ENCODE measurements around the gene IFITM1. TPM values are rescaled to one million over a fixed set of nuclear protein-coding genes. Genes with fewer than 3 reads are reported as not detected.
"Not testable (repeated sequence)": the region's sequence is repeated elsewhere in the genome, so short reads cannot be mapped to it uniquely, and the experiment has no call there.

Gene IFITM1
- total and polyA plus RNA-seq, 4 donors = 12.6 to 113 (median 66.7) TPM

GRCh38 chr11:330694-331357, 17.0 kb downstream of the IFITM1 start:
- Histone ChIP-seq H3K9ac (ENCODE audit: low read depth in 1 of 2, low read length in 2 of 2) (no peak overlapping the region), H3K36me3 (ENCODE audit: control insufficient read depth in 4 of 4, insufficient read depth in 3 of 4, low read depth in 1 of 4, low read length in 3 of 4) (no peaks in the 10 kb centered on the region), H3K4me1 (ENCODE audit: control insufficient read depth in 4 of 4, insufficient read depth in 4 of 4, low read length in 3 of 4) (peaks cover 0 to 14% (median 10%) of the 10 kb centered on the region in 4 donors), H3K27me3 (ENCODE audit: control insufficient read depth in 4 of 4, insufficient read depth in 4 of 4, low read length in 3 of 4) (no peaks in the 10 kb centered on the region), H3K4me3 (ENCODE audit: low read depth in 1 of 3, low read length in 3 of 3) (no peak overlapping the region), H3K27ac (ENCODE audit: low read depth in 1 of 2, low read length in 2 of 2) (no peak overlapping the region), H3K9me3 (ENCODE audit: control insufficient read depth in 4 of 4, low read length in 3 of 4) (no peaks in the 10 kb centered on the region)
- no peak for DNase-seq (ENCODE audit: low spot score)
- 86% methylated on average over 34 of the region's 34 CpGs for WGBS
- TF ChIP-seq FOXA1 (IDR thresholded peaks at IDR 0.05) (no peak), JUND (IDR thresholded peaks at IDR 0.05) (no peak), YY1 (IDR thresholded peaks at IDR 0.05) (no peak)

DNA sequence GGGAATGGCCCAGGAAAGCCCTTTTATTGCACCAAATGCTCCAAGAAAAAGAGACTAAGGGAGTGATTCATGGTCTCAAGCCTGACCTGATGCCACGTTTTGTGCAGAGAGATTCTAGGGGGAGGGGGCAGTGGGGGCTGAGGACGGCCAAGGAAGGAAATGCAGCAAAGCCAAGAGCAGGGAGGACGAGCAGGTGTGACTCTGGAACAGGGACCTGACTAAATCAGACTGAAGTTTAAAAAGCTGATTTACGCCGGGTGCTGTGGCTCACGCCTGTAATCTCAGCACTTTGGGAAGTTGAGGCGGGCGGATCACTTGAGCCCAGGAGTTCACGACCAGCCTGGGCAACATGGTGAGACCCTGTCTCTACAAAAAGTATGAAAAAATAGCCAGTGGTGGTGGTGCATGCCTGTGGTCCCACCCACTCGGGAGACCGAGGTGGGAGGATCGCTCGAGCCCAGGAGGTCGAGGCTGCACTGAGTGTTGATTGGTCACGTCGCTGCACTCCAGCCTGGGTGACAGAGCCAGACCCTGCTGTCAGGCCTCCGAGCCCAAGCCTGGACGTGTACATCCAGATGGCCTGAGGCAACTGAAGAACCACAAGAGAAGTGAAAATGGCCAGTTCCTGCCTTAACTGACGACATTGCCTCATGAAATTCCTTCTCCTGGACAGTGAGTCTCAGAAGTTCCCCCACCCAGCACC, 17.7 kb downstream of the IFITM1 start:
- WGBS = 93% methylated on average over 19 of the region's 19 CpGs
- no peaks in the 10 kb centered on the region for H3K36me3 ChIP-seq (ENCODE audit: control insufficient read depth in 4 of 4, insufficient read depth in 3 of 4, low read depth in 1 of 4, low read length in 3 of 4)

GRCh38 chr11:332651-333480, 19.0 kb downstream of the IFITM1 start:
- peaks cover 0 to 3% (median 1%) of the 10 kb centered on the region in 4 donors for H3K4me1 ChIP-seq (ENCODE audit: control insufficient read depth in 4 of 4, insufficient read depth in 4 of 4, low read length in 3 of 4)
- H3K27me3 ChIP-seq (ENCODE audit: control insufficient read depth in 4 of 4, insufficient read depth in 4 of 4, low read length in 3 of 4) = no peaks in the 10 kb centered on the region
- WGBS = 93% methylated on average over 23 of the region's 23 CpGs
- no peaks in the 10 kb centered on the region for H3K9me3 ChIP-seq (ENCODE audit: control insufficient read depth in 4 of 4, low read length in 3 of 4)
- H3K4me3 ChIP-seq (ENCODE audit: low read depth in 1 of 3, low read length in 3 of 3) = no peak overlapping the region
- no peaks in the 10 kb centered on the region for H3K36me3 ChIP-seq (ENCODE audit: control insufficient read depth in 4 of 4, insufficient read depth in 3 of 4, low read depth in 1 of 4, low read length in 3 of 4)
- no peak for DNase-seq (ENCODE audit: low spot score)
- TF ChIP-seq HNF4A (conservative IDR thresholded peaks at IDR 0.05) = no peak
- TF ChIP-seq EGR1 (IDR thresholded peaks at IDR 0.05; ENCODE audit: low read depth in 2 of 2) = no peak
- TF ChIP-seq YY1 (IDR thresholded peaks at IDR 0.05) = no peak
- no peak overlapping the region for H3K27ac ChIP-seq (ENCODE audit: low read depth in 1 of 2, low read length in 2 of 2)
- no peak overlapping the region for H3K9ac ChIP-seq (ENCODE audit: low read depth in 1 of 2, low read length in 2 of 2)

More for the DNA sequence above, 17.7 kb downstream of the IFITM1 start:
- TF ChIP-seq YY1 (IDR thresholded peaks at IDR 0.05) = no peak
- TF ChIP-seq FOXA2 (IDR thresholded peaks at IDR 0.05) = no peak
- TF ChIP-seq RXRA (IDR thresholded peaks at IDR 0.05) = no peak
- TF ChIP-seq RAD21 (IDR thresholded peaks at IDR 0.05) = no peak
- TF ChIP-seq MAX (IDR thresholded peaks at IDR 0.05) = no peak
- no peak for TF ChIP-seq EGR1 (IDR thresholded peaks at IDR 0.05; ENCODE audit: low read depth in 2 of 2)
- no peak for DNase-seq (ENCODE audit: low spot score)
- Histone ChIP-seq H3K4me3 (ENCODE audit: low read depth in 1 of 3, low read length in 3 of 3) (no peak overlapping the region), H3K27me3 (ENCODE audit: control insufficient read depth in 4 of 4, insufficient read depth in 4 of 4, low read length in 3 of 4) (no peaks in the 10 kb centered on the region), H3K4me1 (ENCODE audit: control insufficient read depth in 4 of 4, insufficient read depth in 4 of 4, low read length in 3 of 4) (peaks cover 0 to 10% (median 9%) of the 10 kb centered on the region in 4 donors), H3K9ac (ENCODE audit: low read depth in 1 of 2, low read length in 2 of 2) (no peak overlapping the region), H3K9me3 (ENCODE audit: control insufficient read depth in 4 of 4, low read length in 3 of 4) (no peaks in the 10 kb centered on the region), H3K27ac (ENCODE audit: low read depth in 1 of 2, low read length in 2 of 2) (no peak overlapping the region)

DNA sequence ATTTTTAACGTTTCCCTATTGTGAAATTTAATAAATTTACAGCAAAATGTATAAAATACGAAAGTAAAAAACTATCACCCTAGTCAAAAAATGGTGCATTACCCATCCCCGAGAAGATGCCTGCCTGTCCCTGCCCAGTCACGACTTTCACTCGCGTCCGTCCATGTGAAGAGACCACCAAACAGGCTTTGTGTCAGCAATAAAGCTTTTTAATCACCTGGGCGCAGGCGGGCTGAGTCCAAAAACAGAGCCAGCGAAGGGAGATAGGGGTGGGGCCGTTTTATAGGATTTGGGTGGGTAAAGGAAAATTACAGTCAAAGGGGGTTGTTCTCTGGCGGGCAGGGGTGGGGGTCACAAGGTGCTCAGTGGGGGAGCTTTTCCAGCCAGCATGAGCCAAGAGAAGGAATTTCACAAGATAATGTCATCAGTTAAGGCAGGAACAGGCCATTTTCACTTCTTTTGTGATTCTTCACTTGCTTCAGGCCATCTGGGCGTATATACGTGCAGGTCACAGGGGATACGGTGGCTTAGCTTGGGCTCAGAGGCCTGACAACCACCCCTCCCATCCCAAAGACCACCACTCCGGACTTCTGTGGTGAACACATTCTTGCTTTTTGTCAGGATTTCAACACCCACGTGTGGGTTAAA, 19.9 kb downstream of the IFITM1 start:
- DNase-seq (ENCODE audit: low spot score); H3K36me3 ChIP-seq (ENCODE audit: control insufficient read depth in 4 of 4, insufficient read depth in 3 of 4, low read depth in 1 of 4, low read length in 3 of 4); H3K9ac ChIP-seq (ENCODE audit: low read depth in 1 of 2, low read length in 2 of 2); H3K4me3 ChIP-seq (ENCODE audit: low read depth in 1 of 3, low read length in 3 of 3); H3K9me3 ChIP-seq (ENCODE audit: control insufficient read depth in 4 of 4, low read length in 3 of 4); H3K27me3 ChIP-seq (ENCODE audit: control insufficient read depth in 4 of 4, insufficient read depth in 4 of 4, low read length in 3 of 4); H3K4me1 ChIP-seq (ENCODE audit: control insufficient read depth in 4 of 4, insufficient read depth in 4 of 4, low read length in 3 of 4); H3K27ac ChIP-seq (ENCODE audit: low read depth in 1 of 2, low read length in 2 of 2): not testable (repeated sequence)
- 90% methylated on average over 17 of the region's 17 CpGs for WGBS
